GM12864 (cell line): ENCODE results near the gene PSMA2.

Experiments used
- DNase-seq: peaks from one replicate; pipeline ENCODE4 v3.0.0-alpha.2; 2011; ENCODE audit warnings: low read depth
- H3K4me3 ChIP-seq: 2 replicates; pipeline ENCODE4 v1.5.1; 2011; ENCODE audit warnings: mild to moderate bottlenecking, low read depth, low read length, control low read depth
- CTCF ChIP-seq: IDR thresholded peaks from 2 replicates; pipeline ENCODE4 v1.5.1; 2011; ENCODE audit warnings: low read depth, mild to moderate bottlenecking, moderate library complexity, low read length, control low read depth, inconsistent platforms; ENCODE audit errors: missing control alignments

PSMA2 gene

GRCh38 chr7:42959549-42959948, 27.6 kb upstream of the PSMA2 start:
- no peak overlapping the region for H3K4me3 ChIP-seq

GRCh38 chr7:42956062-42956461, 24.1 kb upstream of the PSMA2 start:
- H3K4me3 ChIP-seq, result no peak overlapping the region
- DNase-seq, result no peak
- TF ChIP-seq CTCF, result no peak

More at GRCh38 chr7:42959549-42959948, 27.6 kb upstream of the PSMA2 start:
- DNase-seq, result no peak
- no peak for TF ChIP-seq CTCF

- no peak for TF ChIP-seq CTCF
- no peak overlapping the region for H3K4me3 ChIP-seq
- no peak for DNase-seq
Observed at GRCh38 chr7:42953994-42954393, 22.0 kb upstream of the PSMA2 start.

GRCh38 chr7:42952328-42952727, 20.4 kb upstream of the PSMA2 start:
- no peak for DNase-seq
- H3K4me3 ChIP-seq, result no peak overlapping the region
- TF ChIP-seq CTCF, result no peak

- DNase-seq, result no peak
- TF ChIP-seq CTCF, result no peak
- H3K4me3 ChIP-seq, result no peak overlapping the region
Observed at GRCh38 chr7:42950417-42950816, 18.4 kb upstream of the PSMA2 start.

- TF ChIP-seq CTCF, result no peak
- no peak for DNase-seq
- no peak overlapping the region for H3K4me3 ChIP-seq
Observed at GRCh38 chr7:42947521-42947920, 15.5 kb upstream of the PSMA2 start.

GRCh38 chr7:42946627-42946950, 14.6 kb upstream of the PSMA2 start:
- H3K4me3 ChIP-seq, result no peak overlapping the region
- no peak for TF ChIP-seq CTCF
- no peak for DNase-seq
